GM19099 (cell line): Measurements from ENCODE around the gene JUP.

Source experiments
- POLR2A ChIP-seq: IDR thresholded peaks from 3 replicates; pipeline ENCODE4 v1.6.1; 2011; ENCODE audit warnings: low read depth; ENCODE audit not compliant: insufficient read length; ENCODE audit errors: extremely low read depth

Gene JUP

DNA sequence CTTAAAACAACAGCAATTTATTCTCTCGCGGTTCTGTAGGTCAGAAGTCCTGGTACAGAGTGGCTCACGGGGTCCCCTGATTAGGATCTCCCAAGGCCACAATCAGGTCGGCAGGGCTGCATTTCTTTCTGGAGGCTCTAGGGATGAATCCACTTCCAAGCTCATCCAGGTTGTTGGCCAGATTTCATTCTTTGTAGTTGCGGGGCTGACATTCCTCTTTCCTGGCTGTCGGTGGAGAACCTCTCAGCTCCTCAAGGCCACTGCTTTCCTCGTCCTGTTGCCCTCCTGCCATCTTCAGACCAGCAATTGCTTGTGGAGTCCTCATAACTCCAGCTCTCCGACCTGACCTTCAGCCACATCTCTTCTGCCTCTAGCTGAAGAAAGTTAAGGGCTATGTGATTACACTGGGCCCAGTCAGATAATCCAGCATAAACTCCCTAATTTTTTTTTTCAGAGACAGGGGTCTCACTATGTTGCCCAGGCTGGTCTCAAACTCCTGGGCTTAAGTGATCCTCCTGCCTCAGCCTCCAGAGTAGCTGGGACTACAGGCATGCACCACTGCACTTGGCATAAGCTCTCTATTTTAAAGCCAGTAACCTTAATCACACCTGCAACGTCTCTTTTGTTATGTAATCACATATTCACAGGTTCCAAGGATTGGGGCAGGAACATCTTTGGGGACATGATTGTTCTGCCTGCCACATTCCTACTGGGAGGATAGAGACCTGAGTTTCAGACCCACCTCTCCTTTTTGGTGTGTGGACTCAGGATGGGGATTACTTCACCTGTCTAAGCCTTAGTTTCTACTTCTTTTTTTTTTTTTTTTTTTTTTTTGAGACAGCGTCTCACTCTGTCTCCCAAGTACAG lies 78.5 kb downstream of the JUP start:
- no peak for TF ChIP-seq POLR2A

DNA sequence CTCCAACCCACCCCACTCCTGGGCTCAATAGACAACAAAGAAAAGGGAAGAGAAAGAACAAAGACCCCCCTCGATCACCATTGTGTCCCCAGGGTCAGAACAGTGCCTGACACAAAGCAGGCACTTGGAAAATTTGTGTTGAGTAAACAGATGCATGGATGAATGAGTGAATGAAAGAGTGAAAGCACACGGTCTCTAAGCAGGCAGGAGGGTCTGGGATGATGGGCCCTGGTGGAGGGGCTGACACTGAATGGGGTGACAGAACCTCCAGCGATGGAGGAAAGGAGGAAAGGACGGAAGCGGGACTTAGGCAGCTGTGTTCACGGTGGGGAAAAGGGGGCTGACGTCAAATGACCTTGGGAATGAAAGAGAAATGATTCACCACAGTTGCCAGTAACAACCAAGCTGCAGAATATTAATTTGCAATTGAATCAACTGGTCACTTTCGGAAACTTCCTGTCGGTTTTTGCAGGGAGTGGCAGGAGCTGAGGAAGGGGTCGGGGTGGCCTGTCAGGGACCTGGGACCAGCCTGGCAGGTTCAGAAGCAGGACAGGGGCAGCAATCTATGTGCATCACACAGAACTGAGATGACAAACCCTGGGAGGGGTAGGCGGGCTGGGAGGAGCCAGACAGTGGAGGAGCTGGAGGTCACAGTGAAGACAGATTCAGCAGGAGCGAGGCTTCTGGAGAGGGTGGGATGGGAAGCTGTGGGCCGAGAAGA lies 81.1 kb downstream of the JUP start:
- TF ChIP-seq POLR2A = no peak
